ENCODE results near the gene DNM2. TPM values are rescaled to one million over a fixed set of nuclear protein-coding genes. Genes with fewer than 3 reads are reported as not detected.

DNM2 gene
- total and polyA plus RNA-seq, 9 of the 15 experiments (the other 6 are each of a cell fraction or from before 2014, with no cell fraction given): 2.2 to 161 (median 72.6) TPM

GRCh38 chr19:10740798-10741197 is 22.9 kb downstream of the DNM2 start (continued):
- TF ChIP-seq TRIM25 (IDR thresholded peaks at IDR 0.05; ENCODE audit: borderline replicate concordance): no peak
- TF ChIP-seq RBM17 (IDR thresholded peaks at IDR 0.05; ENCODE audit: borderline replicate concordance, low read depth, low read length): no peak
- no peak for TF ChIP-seq NR2C2 (CRISPR knock-in tag; IDR thresholded peaks at IDR 0.05)
- 0 out of 2 replicates have a peak, but pooled peaks have one; percentile 19 for TF ChIP-seq NR2C2 (tag; IDR thresholded peaks at IDR 0.05)
- peak; percentile 50; the same call in 1 of the 2 replicates for TF ChIP-seq ZNF589 (CRISPR knock-in tag; IDR thresholded peaks at IDR 0.05; ENCODE audit: low read depth)
- peak; percentile 78 for TF ChIP-seq ZNF592 (IDR thresholded peaks at IDR 0.05)
- TF ChIP-seq JUND (IDR thresholded peaks at IDR 0.05; ENCODE audit: borderline replicate concordance, low read depth, low read length): peak; percentile 37; the same call in 1 of the 2 replicates
- TF ChIP-seq JUND (tag; IDR thresholded peaks at IDR 0.05; ENCODE audit: borderline replicate concordance, low read depth, low read length): peak; percentile 12; the same call in 1 of the 3 replicates
- TF ChIP-seq SMARCC2 (IDR thresholded peaks at IDR 0.05; ENCODE audit: low read depth): 0 out of 2 replicates have a peak, but pooled peaks have one; percentile 21
- TF ChIP-seq HIVEP1 (CRISPR knock-in tag; IDR thresholded peaks at IDR 0.05): no peak
- peak; percentile 62; the same call in 1 of the 2 replicates for TF ChIP-seq NFE2 (IDR thresholded peaks at IDR 0.05; ENCODE audit: low read depth)
- TF ChIP-seq ARID1B (IDR thresholded peaks at IDR 0.05): peak; percentile 74
- TF ChIP-seq FOXP1 (CRISPR knock-in tag; IDR thresholded peaks at IDR 0.05): no peak
- peak; percentile 30; the same call in 1 of the 2 replicates for TF ChIP-seq TCF3 (CRISPR knock-in tag; IDR thresholded peaks at IDR 0.05)
- peak; percentile 12; the same call in 1 of the 2 replicates for TF ChIP-seq ZFX (CRISPR knock-in tag; IDR thresholded peaks at IDR 0.05)
- peak in 1 of 2 experiments; percentile 16 for TF ChIP-seq AFF1 (IDR thresholded peaks at IDR 0.05; ENCODE audit: low read depth in 1 of 2, partially characterized antibody in 2 of 2)
- peak; percentile 65; the same call in 1 of the 2 replicates for TF ChIP-seq SOX6 (IDR thresholded peaks at IDR 0.05)
